ENCODE results near the gene VWA3A. TPM values are rescaled to one million over a fixed set of nuclear protein-coding genes. Genes with fewer than 3 reads are reported as not detected.

The VWA3A gene
- total RNA-seq, 1 experiment from 2014 or later, result not detected

- CTCF ChIA-PET, result no interaction called here
- no peak overlapping the region for H3K4me2 ChIP-seq (ENCODE audit: low read length)
- no peak for DNase-seq (ENCODE audit: low read depth, low spot score)
These were observed 25.3 kb downstream of the VWA3A start for GRCh38 chr16:22117609-22118008.

GRCh38 chr16:22120440-22120839 lies 28.1 kb downstream of the VWA3A start:
- ChIA-PET POLR2A (no interaction called here), CTCF (interaction anchor here (0.9 to 1.2 kb wide), 2 partner anchors 21 kb away, joined by 4 to 5 read pairs; no protein-coding TSS in a partner anchor), RAD21 (ENCODE audit: low non-redundant PET in 1 of 2, low total read pairs in 2 of 2, uncharacterized antibody in 2 of 2, unreplicated experiment in 2 of 2) (no interaction called here)
- no peak overlapping the region for H3K4me2 ChIP-seq (ENCODE audit: low read length)
- intact Hi-C loops (cut with micrococcal nuclease), result loop anchor here (10.0 kb wide), 1 partner anchor 64 kb away; no protein-coding TSS in a partner anchor
- H3K36me3 ChIP-seq (ENCODE audit: control insufficient read depth in 1 of 2, insufficient read depth in 2 of 2, low read length in 2 of 2), result no peaks in the 10 kb centered on the region
- H3K79me2 ChIP-seq (ENCODE audit: insufficient read depth, low read length), result no peaks in the 10 kb centered on the region
- no peak overlapping the region for H3K27ac ChIP-seq (ENCODE audit: low read depth, low read length)
- no peaks in the 10 kb centered on the region; the same call in 1 of the 2 replicates for H3K27me3 ChIP-seq (ENCODE audit: insufficient read depth, low read length)
- BruUV-seq (replicated peaks), result no TSS peak
- no peak overlapping the region for H3K9ac ChIP-seq (ENCODE audit: low read length)
- no peaks in the 10 kb centered on the region for H4K20me1 ChIP-seq (ENCODE audit: insufficient read depth)
- no peaks in the 10 kb centered on the region for H3K9me2 ChIP-seq (ENCODE audit: insufficient read depth)
- no peak overlapping the region for H3K4me3 ChIP-seq (replicated peaks in 1 of 2; ENCODE audit: low read depth in 1 of 2, low read length in 2 of 2)
- no peak for DNase-seq (ENCODE audit: low read depth, low spot score)
- no peak for TF ChIP-seq POLR2A (IDR thresholded peaks at IDR 0.05; ENCODE audit: borderline replicate concordance, extremely low read depth, insufficient read depth, insufficient read length)
- no peak for TF ChIP-seq EGR1 (IDR thresholded peaks at IDR 0.05; ENCODE audit: low read depth)
- peak in 1 of 3 experiments; percentile 18; a peak in 1 of 6 replicates for TF ChIP-seq CTCF (IDR thresholded peaks at IDR 0.05 in 2 of 3, conservative IDR thresholded peaks at IDR 0.05 in 1 of 3; ENCODE audit: borderline replicate concordance in 1 of 3, insufficient read depth in 1 of 3, low read depth in 2 of 3, low read length in 2 of 3)
- H3K9me3 ChIP-seq (ENCODE audit: control insufficient read depth in 1 of 2, insufficient read depth in 1 of 2, low read depth in 1 of 2, low read length in 2 of 2), result no peaks in the 10 kb centered on the region
- H2AFZ ChIP-seq (ENCODE audit: low read depth, low read length, poor library complexity, severe bottlenecking), result no peak overlapping the region
- ATAC-seq, result no peak
- H3K4me1 ChIP-seq (ENCODE audit: control insufficient read depth in 1 of 2, insufficient read depth in 2 of 2, low read length in 2 of 2), result 0 out of 4 replicates have a peak, but pooled peaks cover 0 to 5% of the 10 kb centered on the region in 2 experiments

More at GRCh38 chr16:22117609-22118008, 25.3 kb downstream of the VWA3A start:
- Histone ChIP-seq H3K4me1 (ENCODE audit: control insufficient read depth in 1 of 2, insufficient read depth in 2 of 2, low read length in 2 of 2) (0 out of 4 replicates have a peak, but pooled peaks cover 0 to 5% of the 10 kb centered on the region in 2 experiments), H3K9me3 (ENCODE audit: control insufficient read depth in 1 of 2, insufficient read depth in 1 of 2, low read depth in 1 of 2, low read length in 2 of 2) (no peaks in the 10 kb centered on the region), H2AFZ (ENCODE audit: low read depth, low read length, poor library complexity, severe bottlenecking) (no peak overlapping the region), H3K79me2 (ENCODE audit: insufficient read depth, low read length) (no peaks in the 10 kb centered on the region), H3K9me2 (ENCODE audit: insufficient read depth) (no peaks in the 10 kb centered on the region), H3K27me3 (ENCODE audit: insufficient read depth, low read length) (no peaks in the 10 kb centered on the region), H3K36me3 (ENCODE audit: control insufficient read depth in 1 of 2, insufficient read depth in 2 of 2, low read length in 2 of 2) (no peaks in the 10 kb centered on the region), H3K9ac (ENCODE audit: low read length) (no peak overlapping the region), H3K4me3 (replicated peaks in 1 of 2; ENCODE audit: low read depth in 1 of 2, low read length in 2 of 2) (no peak overlapping the region), H3K27ac (ENCODE audit: low read depth, low read length) (no peak overlapping the region), H4K20me1 (ENCODE audit: insufficient read depth) (no peaks in the 10 kb centered on the region)
- ChIA-PET POLR2A (no interaction called here), RAD21 (ENCODE audit: low non-redundant PET in 1 of 2, low total read pairs in 2 of 2, uncharacterized antibody in 2 of 2, unreplicated experiment in 2 of 2) (no interaction called here)
- intact Hi-C loops (cut with micrococcal nuclease), result no loop called here
- TF ChIP-seq POLR2A (IDR thresholded peaks at IDR 0.05; ENCODE audit: borderline replicate concordance, extremely low read depth, insufficient read depth, insufficient read length) (no peak), FOSL1 (IDR thresholded peaks at IDR 0.05; ENCODE audit: low read depth) (no peak), TCF7L2 (IDR thresholded peaks at IDR 0.05; ENCODE audit: borderline replicate concordance, extremely low read depth, insufficient read depth, insufficient read length) (no peak), EZH2phosphoT487 (IDR thresholded peaks at IDR 0.05; ENCODE audit: borderline replicate concordance) (no peak), SIN3A (IDR thresholded peaks at IDR 0.05; ENCODE audit: low read depth) (no peak), SRF (IDR thresholded peaks at IDR 0.05; ENCODE audit: low read depth) (no peak), EZH2 (IDR thresholded peaks at IDR 0.05) (no peak)
- ATAC-seq, result peak; percentile 46; the same call in 1 of the 2 replicates
- BruUV-seq (replicated peaks), result no TSS peak

All from HCT116 (cell line).